HG02981 (cell line): ENCODE measurements around the gene ZNF584.
"Not testable (repeated sequence)": the region's sequence is repeated elsewhere in the genome, so short reads cannot be mapped to it uniquely, and the experiment has no call there.

Experiments
- ATAC-seq: cut with Tn5 transposase; IDR thresholded peaks from one replicate; pipeline ENCODE4 v1.9.1; 2021; ENCODE audit warnings: mild to moderate bottlenecking, moderate library complexity; ENCODE audit not compliant: unreplicated experiment

Gene ZNF584

GRCh38 chr19:58403920-58404478 lies 4.5 kb upstream of the ZNF584 start:
- ATAC-seq: not testable (repeated sequence)

DNA sequence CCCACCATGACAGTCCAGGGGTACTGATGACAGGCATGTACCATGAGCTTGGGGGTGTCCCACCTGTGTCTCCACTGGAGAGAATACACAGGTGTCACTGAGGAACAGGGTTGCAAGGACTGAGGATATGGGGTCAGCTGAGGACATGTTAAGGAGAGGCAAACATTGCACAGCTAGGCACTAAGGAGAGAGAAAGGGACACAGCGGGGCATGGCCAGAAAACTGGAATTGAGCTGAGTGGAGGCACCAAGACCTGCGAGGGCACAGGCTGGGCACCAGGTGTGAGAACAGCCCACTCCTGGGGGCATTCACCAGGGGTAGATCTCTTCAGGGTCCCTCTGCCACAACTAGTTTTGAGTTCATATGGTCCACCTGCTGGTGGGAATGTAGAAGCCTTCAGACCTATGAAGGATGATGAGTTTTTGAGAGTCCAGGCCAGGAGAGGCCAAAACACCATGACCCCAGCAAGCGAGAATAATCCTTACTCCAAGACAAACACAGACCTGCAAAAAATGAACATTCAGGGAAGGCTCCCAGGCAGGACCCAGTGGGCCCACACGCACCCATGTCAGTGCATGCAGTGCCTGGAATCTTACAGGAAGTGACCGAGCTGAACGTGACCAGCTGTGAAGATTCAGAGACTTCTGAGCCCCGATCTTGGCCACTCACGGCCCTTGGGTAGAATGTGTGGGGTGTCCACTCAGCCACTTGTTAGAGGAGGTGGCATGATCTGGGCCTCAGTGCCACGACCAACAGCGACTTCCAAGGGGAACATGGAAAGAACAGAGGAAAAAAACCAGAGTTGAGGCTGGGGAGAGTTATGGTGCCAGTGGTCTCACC lies 1.4 kb upstream of the ZNF584 start:
- no peak for ATAC-seq

DNA sequence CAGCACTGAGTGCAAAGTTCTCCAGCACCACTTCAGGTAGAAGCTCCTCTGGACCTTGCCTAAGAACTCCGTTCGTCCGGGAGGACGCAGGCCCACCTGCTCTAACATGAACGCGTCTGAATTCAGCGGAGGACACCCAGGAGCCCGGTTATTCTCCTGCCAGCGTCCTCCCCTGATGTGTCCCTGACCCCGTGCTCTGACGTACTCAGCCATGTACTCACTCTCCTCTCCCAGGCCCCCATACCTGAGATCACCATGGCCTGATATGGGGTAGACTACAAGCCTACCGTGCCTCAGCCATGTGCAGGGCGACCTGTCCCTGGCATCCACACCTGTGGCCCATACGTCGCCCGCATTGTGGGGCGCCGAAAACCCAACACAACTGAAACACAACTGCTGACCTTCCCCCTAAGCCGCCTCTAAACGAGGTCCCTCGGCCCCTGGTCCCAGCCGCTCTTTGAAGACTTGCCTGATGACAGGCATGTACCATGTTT lies 744 bp upstream of the ZNF584 start:
- peak; percentile 8 for ATAC-seq

DNA sequence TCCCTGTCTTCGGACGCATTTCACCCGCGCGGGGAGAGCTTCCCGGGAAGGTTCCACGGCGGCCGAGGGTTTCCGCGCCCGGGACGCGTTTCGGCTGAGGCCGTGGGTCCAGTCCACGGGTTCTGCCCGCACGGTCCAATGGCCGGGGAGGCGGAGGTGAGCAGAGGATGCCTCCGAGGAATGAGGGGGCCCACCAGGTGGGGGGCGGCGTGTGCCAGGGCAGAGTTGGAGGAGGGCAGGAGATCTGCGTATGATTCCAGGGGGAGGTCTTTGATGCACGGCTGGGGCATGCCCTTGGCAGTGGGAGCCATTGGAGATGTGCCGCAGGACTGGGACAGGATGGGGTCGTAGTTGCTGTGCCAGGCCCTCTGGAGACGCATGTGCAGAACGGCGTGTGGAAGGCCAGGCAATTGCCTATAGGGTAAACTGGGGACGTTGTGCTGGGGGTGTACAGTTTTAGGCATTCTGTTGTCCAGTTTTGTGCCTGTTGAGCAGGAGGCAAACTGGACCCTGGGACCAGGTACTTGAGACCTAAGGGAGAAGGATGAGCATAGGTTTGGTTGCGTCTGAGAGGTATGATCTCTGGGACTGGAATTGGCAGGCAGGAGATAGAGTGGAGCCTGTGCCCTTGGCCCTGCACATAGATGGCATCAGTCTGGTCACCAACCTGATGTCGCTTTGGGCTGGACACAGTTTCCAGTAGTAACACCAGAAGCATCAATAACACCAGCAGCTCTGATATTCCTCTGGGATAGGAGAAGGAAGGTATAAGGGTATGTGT lies 751 bp downstream of the ZNF584 start:
- ATAC-seq: no peak

- ATAC-seq: no peak
Measured at GRCh38 chr19:58416604-58417003, 8.2 kb downstream of the ZNF584 start.

- no peak for ATAC-seq
Measured at GRCh38 chr19:58417071-58417470, 8.6 kb downstream of the ZNF584 start.

DNA sequence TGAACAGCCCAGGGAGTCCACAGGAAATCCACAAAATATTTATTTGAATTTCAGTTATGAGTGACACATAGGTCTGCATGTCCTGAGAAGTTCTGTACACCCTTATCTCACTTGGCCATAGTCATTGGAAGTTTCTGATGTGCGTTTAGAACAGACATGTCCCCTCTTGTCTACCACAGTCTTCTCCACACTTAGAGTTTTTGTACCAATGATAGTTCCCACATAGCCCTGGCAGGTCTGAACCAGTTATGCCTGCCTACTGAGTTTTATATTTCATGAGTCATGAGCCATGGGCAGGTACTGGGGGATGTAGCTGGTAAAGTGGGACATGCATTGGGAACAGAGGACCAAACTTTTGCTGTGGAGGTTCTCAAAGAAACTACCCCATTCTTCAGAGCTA lies 20.2 kb downstream of the ZNF584 start:
- ATAC-seq: no peak

DNA sequence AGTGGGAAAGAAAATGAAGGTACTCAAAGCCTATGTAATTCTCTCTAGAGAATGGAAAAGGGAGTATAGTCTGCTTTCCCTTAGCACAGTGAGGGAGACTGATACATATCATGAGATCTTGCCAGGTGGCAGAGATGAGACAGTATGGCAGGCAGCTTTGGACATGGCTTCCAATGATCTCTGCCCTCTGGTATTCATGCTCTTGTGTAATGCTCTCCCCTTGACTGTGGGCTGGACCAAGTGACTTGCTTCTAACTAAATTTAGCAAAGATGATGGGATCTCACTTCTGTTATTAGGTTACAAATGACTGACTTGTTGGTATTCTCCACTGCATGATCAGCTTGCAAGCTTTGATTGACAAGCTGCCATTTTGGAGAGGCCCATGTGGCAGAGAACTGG lies 21.3 kb downstream of the ZNF584 start:
- ATAC-seq: no peak

DNA sequence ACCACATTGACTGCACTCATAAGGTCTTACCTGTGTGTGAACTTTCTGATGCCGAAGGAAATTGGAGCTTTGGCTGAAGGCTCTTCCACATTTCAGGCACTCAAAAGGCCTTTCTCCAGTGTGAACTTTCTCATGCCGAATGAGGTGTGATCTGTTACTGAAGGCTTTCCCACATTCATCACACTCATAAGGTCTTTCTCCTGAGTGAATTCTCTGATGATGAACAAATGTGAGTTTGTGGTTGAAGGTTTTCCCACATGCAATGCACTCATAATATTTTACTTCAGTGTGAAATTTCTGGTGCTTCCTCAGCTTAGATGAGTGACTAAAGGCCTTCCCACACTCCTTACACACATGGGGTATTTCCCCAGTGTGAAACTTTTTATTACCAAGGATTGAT lies 25.8 kb downstream of the ZNF584 start:
- no peak for ATAC-seq

DNA sequence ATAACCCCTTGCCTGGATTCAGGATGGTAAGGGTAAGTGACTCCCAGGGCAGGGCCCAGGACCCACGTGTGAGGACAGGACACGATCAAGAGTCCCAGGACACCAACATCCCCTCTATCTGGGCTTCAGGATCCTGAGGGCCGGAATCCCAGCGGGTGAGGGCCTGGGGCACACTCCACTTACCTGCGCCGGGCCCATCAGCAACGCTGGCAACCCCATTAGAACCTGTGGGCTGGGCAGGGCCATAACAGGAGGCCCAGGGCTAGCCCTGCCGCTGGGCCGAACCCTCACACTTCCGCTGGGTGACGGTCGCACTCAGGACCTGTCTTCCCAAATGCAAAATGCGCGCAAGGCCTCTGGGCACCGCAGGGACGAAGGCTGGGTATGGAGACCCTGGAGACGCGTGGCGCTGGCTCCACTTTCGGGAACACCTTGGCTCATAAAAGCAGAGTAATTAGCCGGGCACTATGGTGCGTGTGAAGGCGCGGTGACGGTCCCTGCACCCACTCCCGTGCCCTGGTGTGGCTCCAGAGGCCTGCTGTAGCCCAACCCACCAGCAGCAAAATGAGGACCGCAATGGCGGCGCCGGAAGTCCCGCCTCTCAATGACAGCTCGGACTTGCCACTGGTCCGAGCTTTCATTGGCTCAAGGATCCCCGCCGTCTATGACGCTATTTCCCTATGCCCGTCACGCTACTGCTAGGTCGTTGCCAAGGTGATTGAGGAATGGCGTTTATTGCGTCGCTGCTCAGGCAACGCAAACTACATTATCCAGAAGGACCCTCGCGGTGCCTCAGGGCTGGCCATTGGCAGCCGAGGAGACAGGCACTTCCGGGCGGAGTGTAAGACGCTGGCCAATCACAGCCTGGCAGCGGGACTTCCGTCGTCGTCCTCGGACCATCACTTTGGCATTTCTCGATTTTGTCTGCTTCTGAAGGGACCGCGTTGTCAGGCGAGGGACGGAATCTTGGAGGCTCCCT lies 31.4 kb downstream of the ZNF584 start, which contains the start of gene ZNF132:
ZNF132 (minus strand) TSS at position 578 of the 979 bp plus-strand sequence; CDS start at position 246, 332 bp downstream.
- ATAC-seq: peak; percentile 95

DNA sequence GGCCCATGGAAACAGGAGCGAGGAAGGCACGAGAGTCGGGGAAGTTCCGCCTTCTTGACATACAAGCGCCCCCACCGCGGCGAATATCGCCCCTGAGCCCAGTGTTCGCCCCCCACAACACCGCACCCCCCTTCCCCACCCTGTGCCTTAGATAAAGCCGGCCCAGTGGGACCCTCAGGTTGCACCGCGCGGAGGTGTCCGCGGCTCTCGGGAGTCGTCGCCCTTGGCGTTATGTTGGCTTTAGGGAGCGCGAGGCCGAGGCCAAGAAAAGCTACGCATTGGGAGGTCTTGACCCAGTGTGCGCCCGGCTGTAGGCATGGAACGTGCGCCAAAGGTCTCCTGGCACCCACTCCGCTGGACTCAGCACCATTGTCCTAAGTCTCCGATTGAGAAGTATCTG lies 32.1 kb downstream of the ZNF584 start:
- ATAC-seq: no peak

DNA sequence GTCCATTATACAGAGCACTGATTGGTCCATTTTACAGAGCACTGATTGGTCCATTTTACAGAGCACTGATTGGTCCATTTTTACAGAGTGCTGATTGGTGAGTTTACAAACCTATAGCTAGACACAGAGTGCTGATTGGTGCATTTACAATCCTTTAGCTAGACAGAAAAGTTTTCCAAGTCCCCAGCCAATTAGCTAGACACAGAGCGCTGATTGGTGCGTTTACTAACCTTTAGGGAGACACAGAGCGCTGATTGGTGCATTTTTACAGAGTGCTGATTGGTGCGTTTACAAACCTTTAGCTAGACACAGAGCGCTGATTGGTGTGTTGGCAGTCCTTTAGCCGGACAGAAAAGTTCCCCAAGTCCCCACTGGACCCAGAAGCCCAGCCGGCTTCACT lies 34.5 kb downstream of the ZNF584 start:
- not testable (repeated sequence) for ATAC-seq

DNA sequence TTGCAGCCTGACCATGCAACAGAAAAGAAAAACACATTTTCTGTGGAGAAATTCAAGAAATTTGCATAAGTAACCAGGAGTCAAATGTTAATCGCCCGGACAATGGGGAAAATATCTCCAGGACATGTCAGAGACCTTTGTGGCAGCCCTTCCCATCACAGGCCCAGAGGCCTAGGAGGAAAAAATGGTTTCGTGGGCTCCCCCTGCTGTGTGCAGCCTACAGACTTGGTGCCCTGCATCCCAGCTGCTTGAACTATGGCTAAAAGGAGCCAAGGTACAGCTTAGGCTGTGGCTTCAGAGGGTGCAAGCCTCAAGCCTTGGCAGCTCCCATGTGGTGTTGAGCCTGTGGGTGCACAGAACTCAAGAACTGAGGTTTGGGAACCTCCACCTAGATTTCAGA lies 40.4 kb downstream of the ZNF584 start:
- ATAC-seq: not testable (repeated sequence)

DNA sequence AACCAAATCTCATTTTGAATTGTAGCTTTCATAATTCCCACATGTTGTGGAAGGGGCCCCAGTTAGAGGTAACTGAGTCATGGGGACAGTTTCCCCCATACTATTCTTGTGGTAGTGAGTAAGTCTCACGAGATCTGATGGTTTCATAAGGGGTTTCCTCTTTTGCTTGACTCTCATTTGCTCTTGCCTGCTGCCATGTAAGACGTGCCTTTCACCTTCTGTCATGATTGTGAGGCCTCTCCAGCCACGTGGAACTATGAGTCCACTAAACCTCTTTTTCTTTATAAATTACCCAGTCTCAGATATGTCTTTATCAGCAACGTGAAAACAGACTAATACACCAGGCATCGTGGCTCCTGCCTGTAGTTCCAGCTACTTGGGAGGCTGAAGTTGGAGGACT lies 41.5 kb downstream of the ZNF584 start:
- ATAC-seq: not testable (repeated sequence)

GRCh38 chr19:58450856-58451357 lies 42.5 kb downstream of the ZNF584 start:
- no peak for ATAC-seq

DNA sequence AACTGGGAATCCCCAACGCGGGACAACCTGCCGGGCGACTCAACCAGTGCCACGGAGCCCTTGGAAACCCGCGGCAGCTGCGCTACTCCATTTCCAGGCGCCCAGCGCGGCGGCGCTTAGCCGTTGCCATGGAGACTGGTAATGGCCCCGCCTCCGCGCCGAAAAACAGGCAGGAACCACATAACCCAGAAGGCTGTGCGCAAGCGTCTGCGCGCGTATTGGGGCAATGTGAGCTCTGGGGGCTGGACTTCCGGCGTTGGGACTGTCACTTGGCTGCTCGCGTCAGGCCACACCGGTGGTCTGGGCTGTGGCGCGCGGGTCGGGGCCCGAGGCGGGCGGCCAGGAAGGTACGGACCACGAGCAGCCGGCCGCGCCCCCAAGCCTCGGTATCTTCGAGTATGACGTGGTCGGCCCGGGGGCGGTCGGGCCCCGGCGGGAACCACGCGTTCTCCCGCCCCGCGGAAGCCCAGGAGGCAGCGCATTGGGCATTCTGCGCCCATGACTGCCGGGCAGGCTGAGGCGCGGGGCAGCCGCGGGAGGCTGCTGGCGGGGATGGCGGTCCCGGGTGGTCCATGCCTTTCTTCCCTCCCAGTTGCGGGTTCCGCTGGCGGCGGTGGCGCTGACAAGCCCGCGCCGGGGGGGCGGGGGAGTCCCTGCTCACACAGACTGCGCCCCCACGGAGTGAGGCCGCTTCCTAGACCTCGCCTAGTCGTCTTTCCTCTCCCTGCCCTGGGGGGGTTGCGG lies 43.1 kb downstream of the ZNF584 start, which contains the start of gene ZNF324B:
ZNF324B (plus strand) TSS at position 265 of the 744 bp plus-strand sequence. CDS start 2,080 bp downstream, outside the sequence.
- ATAC-seq: peak; percentile 94

GRCh38 chr19:58453743-58454142 lies 45.3 kb downstream of the ZNF584 start:
- ATAC-seq: no peak

- ATAC-seq: no peak
Measured at GRCh38 chr19:58455306-58455705, 46.9 kb downstream of the ZNF584 start.

GRCh38 chr19:58456111-58456510 lies 47.7 kb downstream of the ZNF584 start:
- no peak for ATAC-seq
